PFSK-1 (cell line): Measurements from ENCODE around the gene ARID3A.

Experiments used
- FOXP2 ChIP-seq: optimal IDR thresholded peaks from 2 replicates; pipeline ENCODE3; 2011; ENCODE audit warnings: borderline replicate concordance, control low read depth, inconsistent platforms; ENCODE audit not compliant: insufficient read depth; ENCODE audit errors: extremely low read length, extremely low read depth
- TF ChIP-seq, protein P1 (sequence below), 2 experiments: IDR thresholded peaks; 2 replicates each; pipeline versions ENCODE4 v1.6.1 to v1.8.0; 2011 to 2012; ENCODE audit warnings: low read depth in 2 of 2, low read length in 2 of 2, control low read depth in 1 of 2, inconsistent platforms in 1 of 2, mild to moderate bottlenecking in 1 of 2, moderate library complexity in 1 of 2; ENCODE audit not compliant: insufficient read depth in 1 of 2

DNA sequence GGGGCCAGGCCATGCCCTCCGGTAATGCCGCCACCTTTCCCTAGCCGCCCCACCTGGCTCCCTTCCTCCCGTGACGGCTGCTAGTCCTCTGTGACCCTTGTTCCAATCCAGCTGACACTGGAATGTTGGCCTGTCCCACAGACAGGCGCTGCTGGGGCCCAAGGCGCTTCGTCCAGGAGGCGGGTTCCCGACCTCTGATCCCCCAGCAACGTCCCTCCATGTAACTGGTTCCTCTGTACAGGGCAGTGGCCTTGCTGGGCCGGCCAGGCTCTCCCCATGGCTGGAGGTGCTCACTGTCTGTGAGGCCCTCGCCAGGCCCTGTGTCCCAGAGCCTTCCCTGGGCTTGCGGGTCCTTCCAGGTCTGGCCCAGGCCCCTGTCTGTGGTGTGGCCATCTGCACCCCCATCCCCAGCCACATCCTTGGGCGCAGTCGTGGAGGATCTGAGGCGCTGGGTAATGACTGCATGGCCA, 67.6 kb downstream of the ARID3A start:
- TF ChIP-seq FOXP2, result no peak
- TF ChIP-seq, protein P1, sequence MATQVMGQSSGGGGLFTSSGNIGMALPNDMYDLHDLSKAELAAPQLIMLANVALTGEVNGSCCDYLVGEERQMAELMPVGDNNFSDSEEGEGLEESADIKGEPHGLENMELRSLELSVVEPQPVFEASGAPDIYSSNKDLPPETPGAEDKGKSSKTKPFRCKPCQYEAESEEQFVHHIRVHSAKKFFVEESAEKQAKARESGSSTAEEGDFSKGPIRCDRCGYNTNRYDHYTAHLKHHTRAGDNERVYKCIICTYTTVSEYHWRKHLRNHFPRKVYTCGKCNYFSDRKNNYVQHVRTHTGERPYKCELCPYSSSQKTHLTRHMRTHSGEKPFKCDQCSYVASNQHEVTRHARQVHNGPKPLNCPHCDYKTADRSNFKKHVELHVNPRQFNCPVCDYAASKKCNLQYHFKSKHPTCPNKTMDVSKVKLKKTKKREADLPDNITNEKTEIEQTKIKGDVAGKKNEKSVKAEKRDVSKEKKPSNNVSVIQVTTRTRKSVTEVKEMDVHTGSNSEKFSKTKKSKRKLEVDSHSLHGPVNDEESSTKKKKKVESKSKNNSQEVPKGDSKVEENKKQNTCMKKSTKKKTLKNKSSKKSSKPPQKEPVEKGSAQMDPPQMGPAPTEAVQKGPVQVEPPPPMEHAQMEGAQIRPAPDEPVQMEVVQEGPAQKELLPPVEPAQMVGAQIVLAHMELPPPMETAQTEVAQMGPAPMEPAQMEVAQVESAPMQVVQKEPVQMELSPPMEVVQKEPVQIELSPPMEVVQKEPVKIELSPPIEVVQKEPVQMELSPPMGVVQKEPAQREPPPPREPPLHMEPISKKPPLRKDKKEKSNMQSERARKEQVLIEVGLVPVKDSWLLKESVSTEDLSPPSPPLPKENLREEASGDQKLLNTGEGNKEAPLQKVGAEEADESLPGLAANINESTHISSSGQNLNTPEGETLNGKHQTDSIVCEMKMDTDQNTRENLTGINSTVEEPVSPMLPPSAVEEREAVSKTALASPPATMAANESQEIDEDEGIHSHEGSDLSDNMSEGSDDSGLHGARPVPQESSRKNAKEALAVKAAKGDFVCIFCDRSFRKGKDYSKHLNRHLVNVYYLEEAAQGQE (IDR thresholded peaks at IDR 0.05; ENCODE audit: insufficient read depth in 1 of 2, low read depth in 2 of 2, low read length in 2 of 2), result no peak
